Measurements from ENCODE around the gene COL21A1.

The COL21A1 gene

DNA sequence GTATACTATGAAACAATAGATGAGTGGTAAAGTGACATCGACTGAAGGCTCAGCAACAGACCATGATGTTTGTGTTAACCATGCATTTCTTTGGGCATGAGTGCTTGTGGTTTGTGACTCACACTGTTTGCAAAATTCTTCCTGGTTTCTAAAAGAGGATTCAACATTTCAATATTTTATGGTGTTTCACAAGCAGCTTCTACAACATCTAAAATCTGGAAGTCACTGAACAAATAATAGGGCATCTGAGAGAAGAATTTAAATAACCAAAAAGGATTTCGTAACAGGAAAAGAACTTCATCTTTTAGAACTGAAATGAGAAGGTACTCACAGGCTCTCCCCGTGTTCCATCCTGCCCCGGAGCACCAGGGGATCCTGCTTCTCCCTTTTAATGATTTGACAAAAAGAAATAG, 146.2 kb downstream of the COL21A1 start:
- DNase-seq, result no peak

DNA sequence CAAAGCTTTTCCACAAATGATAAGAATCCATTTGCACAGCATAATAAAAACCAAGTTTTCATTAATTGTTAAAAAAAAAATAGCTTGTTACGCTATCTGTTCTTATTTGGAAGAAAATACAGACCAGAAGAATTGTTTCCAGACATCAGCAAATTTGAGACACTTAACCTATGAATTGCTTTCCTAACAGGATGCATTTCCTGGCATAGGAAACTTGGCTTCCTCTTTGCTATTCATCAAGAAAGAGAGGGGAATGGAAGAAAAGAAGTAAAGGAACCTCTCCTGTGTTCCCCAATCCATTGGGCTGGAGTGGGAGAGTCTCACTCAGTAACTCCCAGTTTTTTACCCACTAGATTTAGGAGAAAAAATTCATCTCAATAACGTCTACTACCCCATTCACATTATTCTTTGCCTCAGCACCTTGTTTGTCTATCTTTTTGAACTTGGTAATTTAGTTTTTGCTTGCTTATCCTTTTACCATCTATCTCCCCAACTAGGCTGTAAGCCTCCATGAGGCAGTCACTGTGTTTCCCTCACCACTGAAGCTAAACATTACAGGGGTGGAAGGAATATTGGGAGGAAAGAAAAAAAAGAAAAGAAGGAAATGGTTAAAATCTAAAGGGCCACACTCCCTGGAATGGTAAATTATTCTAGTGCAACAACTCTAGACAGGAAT, 150.3 kb downstream of the COL21A1 start:
- DNase-seq, result no peak

DNA sequence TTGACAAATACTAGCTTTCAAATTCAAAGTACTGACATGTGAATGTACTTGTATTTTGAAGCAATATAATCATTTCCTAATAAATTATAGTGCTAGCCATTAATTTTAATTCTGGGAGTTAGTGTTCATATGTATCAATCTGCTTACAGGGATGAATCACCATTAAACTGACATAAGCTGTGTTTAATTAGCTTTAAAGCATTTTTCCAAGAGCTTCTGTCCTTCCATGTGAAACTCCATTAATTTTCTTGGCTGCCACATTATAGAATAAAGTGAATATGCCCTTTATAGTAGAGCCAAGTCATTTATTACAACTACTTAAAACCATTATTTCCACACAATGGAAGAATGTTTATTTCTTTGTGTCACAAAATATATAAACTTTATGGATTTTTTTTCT, 150.8 kb downstream of the COL21A1 start:
- DNase-seq, result no peak

DNA sequence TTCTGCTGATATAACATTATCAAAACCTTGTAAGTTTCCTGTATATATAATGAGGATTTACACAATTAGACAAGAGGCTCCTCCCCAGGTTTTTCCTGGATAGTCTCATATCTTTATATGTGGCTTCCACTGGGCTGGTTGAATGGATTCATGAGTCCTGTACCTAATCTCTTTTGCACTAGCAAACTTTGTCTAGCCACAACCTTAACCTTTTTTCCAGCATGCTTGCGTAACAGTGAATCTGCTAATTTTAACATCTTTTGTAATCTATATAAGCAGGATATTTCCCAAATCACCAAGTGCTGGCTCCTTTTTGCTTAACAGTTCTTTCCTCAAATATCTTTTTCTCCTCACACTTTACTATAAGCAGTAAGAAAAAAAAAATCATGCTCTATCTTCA, 153.6 kb downstream of the COL21A1 start:
- no peak for DNase-seq

DNA sequence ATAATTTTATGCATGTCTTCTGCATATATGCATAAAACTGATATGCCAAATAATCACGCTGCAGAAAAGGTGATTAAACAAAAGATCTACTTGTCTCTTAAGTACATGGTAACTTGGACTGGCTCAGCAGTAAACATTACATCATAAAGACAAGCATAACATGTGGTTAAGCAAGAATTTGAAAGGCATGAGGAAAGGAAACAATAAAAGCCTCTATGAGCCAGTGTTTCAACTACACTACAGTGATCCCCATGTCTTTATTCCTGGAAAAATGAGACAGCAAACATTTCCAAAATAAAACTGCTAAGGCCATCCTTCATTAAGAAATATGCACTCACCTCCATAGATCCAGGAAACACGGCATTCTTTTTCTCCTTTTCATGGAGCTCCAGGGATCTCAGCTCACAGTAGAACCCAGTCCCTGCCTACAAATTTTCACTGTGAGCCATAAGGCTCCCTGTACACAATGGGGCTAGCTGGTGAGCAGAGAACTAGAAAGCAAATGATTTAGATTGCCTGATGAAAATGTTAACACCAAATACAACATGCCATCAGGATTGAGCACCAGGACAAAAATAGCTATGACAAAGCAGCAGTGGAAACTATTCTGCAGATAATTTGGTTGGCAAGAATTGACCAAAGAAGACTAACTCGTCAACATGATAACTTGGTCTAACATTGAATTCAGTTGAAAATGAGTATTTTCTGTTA, 156.1 kb downstream of the COL21A1 start:
- DNase-seq, result no peak

DNA sequence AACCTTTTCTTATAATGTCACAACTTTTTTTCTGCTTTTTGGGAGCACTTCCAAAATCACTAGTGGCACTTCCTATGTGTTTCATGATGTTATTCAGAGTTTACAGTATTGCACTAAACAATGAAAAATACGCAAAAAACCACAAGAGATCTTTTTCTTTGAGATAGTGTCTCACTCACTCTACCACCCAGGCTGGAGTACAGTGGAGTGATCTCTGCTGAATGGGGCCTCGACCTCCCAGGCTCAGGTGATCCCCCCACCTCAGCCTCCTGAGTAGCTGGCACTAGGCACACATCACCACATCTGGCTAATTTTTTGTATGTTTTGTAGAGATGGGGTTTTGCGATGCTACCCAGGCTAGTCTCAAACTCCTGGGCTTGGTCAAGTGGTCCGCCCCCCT, 158.7 kb downstream of the COL21A1 start:
- DNase-seq, result no peak

DNA sequence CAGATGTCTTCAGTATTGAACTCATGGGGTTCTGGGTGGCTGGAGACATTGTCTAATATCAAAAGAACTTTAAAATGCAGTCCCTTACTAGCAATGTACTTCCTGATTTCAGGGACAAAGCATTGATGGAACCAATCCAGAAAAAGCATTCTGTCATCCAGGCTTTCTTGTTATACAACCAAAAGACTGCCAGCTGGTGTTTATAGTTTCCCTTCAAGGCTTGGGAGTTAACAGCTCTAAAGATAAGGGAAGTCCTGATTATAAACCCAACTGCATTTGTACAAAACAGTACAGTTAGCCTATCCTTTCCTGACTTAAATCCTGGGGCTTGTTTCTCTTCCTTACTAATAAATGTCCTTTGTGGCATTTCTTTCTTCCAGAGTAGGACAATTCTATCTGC, 160.0 kb downstream of the COL21A1 start:
- no peak for DNase-seq

DNA sequence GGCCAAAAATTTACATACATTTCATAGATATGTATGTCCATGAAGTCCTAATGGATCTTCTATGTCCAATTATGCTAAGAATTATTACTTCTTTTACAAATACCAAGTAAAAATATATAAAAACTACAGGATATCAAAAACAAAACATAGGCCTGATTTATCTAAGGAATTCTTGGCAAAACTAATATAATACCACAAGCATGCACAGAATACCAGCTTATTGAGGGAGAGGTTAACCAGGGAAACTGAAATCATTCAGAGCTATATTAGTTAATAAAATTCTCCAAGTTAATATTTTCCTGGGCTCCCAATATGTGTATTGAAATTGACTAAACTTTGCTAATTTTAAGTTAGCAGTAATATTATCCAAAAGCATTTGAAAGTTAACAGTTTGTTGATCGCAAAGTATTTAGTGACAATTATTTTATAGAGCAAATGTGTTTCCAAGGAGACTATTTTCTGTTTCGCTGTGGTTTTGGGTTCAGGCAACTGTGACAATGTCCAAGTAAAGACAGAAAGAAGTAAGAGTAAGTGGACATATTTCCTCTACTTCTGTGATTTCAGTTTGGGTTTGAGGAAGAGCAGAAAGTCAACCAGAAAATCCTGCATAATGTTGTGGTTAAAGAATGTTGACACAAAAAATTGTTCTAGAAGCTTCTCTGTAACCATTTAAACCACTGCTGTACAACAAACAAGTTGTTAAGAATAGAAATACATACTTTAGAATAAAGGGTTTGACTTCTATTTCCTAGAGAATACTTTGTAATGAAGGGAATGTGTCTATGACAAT, 167.4 kb downstream of the COL21A1 start:
- DNase-seq, result no peak

DNA sequence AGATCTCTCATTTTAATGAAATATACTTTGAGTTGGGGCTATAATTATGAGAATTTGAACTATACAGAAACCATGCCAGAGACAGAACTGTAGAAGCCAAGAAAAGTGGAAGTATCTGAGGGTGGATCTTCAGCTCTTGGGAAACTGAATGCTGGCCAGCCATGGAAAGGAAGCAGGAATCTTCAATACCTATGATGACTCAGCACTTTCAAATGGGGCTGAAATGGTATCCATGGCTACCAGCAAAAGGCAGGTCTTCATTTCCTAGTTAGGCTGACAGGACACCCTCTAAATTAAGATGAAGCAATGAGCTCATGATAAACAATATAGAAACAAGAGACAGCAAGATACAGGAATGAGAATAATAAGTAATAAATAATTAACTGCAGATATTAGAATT, 171.3 kb downstream of the COL21A1 start:
- no peak for DNase-seq

DNA sequence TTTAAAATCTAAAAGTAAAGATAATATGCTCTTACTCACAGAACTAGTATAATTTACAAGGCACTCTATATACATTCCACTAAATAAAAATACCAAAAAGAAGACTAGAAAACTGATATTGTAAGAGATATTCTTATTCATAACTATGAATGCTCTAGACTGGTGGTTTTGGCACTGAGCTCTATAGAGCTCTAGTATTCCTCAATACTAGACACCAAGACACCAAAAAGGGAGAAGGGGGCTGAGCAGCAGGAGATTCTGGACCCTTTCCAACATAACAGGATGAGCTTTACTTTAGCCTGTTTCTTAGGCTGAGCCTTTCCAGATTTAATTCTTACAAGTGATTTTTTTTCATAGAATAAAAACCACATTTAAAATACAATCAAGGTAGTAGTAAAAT, 173.6 kb downstream of the COL21A1 start:
- no peak for DNase-seq

DNA sequence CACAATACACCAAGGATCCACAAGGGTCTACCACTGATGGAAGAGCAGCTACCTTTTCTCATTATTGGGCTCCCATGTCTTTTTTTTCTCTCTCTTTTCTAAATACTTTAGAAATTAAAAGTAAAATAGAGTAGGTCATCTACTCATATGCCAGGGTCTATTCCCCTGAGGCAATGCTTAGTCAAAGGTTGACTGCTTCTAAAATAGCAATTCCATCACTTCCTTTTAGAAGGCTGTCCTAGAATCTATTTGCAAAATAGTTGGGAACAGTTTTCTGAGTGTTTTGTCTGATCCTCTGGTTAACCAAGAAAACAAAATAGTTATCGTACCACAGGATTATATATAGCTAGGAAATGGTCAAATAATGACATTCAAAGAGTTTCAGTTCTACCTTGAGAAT, 174.1 kb downstream of the COL21A1 start:
- DNase-seq, result no peak

DNA sequence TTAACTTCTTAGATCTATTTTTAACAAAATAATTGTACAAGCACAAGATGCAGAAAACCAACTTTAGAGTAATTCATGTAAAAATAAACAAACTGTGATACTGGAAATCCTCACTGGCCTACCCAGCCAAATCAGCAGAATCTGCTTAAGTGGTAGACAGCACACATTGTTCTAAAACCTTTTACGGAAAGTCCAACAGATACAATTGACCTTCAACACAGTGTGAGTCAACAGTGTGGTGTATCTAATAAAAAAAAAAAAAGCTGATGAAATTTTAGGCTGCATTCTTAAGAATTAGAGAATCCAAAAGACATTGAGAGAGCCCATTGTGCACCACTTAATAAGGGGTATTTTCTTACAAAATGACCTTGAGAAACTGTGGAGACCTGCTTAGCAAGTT, 174.5 kb downstream of the COL21A1 start:
- DNase-seq, result no peak

DNA sequence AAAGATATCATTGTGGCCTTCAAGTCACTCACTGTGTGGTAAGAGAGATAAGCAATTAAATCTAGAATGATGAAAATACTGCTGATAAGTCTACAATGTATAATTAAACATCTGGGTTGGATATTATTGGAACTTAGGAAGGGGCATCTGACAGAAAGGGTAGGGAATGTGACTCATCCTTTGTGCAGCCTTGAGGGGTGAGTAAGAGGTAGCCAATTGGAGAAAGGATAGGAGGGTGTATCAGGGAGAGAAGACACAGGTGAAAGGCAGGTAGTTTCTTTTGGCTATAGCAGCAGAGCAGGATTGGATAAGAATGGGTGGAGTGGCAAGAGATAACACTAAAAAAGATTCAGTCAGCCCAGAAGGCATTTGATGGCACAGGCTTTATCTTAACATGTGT, 182.0 kb downstream of the COL21A1 start:
- DNase-seq, result no peak

DNA sequence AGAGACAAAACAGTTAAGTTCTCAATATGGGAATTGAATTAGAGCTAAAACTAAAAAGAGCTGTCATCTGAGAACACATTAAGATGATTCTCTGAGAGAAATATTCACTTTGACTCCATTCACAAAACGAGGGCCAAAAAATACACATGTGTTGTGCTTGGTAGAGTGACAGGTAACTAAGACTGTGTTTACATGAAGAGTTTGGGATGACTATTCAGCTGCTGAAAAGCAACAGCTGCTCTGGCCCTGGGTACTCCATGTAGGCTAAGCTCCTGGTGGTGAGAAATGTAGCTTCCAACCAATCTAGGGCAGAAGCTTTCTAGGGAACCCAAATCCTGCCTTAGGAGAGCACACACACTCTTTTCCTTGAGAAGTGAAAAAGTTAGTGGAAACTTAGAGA, 184.5 kb downstream of the COL21A1 start:
- no peak for DNase-seq

DNA sequence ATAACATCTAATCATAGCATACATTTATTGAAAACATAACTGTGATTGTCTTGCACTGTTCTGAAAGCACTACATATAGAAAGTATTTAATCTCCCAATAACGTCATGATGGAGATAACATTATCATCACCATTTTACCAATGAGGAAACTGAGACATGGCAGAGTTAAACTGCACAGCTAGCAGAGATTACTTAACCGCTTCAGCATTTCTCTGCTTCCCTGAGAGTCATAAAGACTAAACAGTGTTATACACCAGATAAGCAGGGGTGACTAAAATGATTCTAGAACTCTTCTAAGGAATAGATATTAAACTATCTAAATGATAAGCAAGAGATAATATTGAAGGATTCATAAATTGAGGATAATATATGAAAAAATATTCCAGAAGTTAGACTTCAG, 188.7 kb downstream of the COL21A1 start:
- no peak for DNase-seq

DNA sequence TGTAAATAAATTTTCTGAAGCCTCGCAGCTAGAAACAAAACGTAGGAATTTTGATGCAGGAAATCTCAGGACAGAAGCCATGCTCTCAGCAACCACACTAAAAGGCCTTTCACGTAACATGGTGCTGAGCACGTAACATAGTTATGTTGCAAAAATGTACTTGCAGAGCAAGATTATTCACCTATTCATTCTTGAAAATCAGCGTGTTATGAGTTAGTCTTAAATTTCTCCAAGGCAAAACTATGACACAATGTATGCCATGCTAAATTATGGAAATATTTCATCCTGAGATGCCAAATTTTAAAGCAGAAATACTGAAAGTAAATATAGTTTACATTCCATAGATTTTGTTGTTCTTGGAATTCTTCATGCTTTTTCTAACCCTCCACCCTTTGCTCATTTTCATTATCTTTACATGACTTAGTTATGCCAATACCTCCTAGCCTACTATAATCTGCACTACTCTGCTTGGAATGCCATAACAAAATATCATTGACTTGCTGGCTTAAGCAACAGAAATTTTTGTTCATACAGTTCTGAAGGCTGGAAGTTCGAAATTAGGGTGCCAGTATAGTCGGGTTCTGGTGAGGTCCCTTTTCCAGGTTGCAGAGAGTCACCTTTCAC, 192.2 kb downstream of the COL21A1 start:
- DNase-seq, result no peak

DNA sequence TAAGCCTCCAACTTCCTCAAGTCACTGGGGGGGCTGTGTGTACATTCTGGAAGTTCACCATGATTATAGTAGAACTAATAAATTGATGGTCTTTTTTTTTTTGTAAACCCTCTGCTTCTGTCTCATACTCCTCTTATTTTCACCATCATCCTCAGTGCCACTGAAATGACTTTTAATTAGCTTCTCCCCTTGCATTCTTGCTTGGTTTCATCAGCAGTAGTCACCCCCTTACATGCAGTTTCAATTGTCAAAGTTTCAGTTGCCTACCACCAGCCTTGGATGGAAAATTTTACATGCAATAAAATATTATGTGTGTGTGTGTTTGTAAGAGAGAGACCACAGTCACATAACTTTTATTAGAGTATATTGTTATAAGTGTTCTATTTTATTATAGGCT, 196.2 kb downstream of the COL21A1 start:
- DNase-seq, result no peak

DNA sequence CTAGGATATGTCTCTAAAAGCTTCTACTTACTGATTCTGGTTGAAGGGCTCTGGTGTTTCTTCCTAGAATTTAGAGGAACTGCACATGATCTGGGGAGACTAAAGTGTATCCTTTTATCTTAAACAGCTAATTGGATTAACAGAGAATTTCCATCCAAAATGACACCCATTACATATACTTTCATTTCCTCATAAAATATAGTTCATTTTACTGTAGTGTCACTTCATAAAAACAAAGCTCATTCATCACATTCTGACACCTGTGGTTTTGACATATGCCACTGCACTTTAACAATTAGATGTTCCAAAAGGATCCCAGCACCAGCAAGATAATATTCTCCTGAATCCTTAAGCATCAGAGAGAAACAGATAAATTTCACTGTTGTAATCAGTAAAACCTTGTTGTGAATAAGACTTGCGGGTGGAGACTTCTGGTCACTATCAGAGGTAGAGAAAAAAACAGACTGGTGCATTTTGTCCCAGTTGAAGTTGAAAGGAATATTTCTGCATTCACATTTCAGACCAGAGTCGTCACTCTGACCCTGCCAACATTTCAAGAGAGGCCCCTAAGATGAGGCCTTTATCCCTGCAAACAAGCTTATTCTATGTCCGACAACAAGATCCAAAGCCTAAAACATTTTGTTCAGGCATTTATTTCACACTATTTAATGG, 196.7 kb downstream of the COL21A1 start:
- no peak for DNase-seq

DNA sequence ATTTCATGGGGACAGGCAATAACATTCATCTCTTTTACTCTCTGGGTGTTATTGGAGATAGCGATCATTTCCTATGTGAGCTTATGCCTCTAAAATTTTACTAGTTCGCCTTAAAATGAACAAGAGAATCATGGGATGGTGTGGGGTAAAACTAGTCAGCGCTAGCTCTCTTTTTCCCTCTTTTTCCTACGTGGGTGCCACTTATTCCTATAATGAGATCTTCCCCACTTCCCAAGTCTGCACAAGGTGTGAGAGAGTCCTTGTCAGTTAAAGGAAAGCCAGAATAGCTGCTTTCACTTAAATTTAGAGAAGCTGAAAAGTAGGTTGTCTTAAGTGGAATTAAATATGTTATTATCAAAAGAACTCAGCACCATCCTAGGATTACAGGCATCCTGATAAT, 198.8 kb downstream of the COL21A1 start:
- no peak for DNase-seq

DNA sequence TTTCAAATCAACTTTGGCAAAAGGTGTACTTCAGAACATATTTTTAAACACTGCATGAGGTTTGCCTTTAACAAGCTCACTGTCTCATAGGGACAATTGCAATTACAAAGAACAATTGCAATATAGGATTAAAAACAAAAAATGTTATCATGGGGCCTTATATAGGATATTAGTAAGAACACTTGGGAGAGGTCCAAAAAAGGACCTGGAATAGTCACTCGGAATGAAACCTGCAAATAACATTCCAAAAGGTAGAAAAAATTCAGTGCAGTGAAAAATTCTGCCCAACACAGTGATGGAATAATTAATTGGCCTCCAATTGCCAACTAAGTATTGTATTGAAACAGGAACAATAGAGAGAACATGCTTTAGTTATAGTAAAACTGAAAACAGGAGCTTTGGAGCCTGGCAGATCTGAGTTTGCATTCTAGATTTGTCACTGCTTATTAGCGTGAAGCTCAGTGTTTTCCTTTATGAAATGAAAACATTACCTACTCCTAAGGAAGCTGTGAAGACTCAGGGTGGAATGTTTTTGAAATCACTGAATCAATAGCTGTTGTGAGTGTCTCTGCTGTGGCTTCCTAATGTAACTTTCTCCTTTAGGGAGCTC, 199.3 kb downstream of the COL21A1 start:
- DNase-seq, result no peak

DNA sequence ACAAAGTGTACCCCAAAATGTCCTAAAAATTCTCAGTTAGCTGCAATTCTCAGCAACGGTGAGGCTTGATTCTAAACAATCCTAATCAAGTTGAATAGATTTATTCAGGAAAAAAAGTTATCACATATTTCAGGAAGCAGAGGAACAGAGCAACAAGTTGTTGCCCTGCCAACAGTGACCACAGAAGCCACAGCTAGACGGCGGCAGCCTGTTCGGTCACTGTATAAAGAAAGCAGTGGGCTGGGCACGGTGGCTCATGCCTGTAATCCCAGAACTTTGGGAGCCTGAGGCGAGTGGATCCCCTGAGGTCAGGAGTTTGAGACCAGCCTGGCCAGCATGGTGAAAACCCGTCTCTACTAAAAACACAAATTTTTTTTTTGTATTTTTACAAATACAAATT, 200.8 kb downstream of the COL21A1 start:
- DNase-seq, result no peak

DNA sequence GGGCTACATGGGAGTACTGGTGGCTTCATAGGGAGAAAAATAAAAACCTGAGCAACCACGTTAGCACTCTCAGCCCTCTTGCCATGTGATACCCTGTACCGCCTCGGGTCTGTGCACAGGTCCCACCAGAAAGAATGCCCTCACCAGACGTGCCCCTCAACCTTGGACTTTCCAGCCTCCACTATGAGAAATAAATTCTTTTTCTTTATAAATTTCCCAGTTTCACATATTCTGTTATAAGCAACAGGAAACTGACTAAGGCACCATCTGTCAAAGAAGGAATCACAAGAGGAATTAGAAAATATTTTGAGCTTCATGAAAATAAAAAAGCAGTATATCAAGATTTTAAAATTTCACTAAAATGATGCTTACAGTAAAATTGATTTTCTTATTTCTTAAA, 203.6 kb downstream of the COL21A1 start:
- DNase-seq, result no peak

DNA sequence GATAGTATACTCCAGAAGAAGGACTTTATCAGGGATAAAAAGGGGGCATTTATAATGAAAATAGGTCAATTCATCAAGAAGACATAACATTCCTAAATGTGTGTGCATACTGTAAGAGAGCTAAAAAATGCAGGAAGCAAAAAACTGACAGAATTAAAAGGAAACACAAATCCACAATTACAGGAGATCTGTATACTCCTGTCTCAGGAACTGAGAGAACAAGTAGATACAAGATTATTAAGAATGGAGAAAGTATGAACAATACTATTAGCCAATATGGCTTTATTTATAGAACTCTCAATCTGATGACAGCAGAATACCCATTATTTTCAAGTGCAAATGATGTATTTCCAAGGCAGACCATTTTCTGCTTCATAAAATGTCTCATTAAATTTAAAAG, 204.3 kb downstream of the COL21A1 start:
- no peak for DNase-seq
